Psoas muscle (tissue), 8 donors: ENCODE measurements around the gene PPP2R2C. TPM values are rescaled to one million over a fixed set of nuclear protein-coding genes. Genes with fewer than 3 reads are reported as not detected.

Experiments used
- ATAC-seq, 4 donors: fragments of 200-7000 bp; cut with Tn5 transposase; one replicate each; pipeline ENCODE4 v1.9.1; 2020; ENCODE audit warnings: moderate library complexity in 3 of 4, mild to moderate bottlenecking in 2 of 4
- DNase-seq, 2 donors: peaks; one replicate each; pipeline ENCODE4 v3.0.0-alpha.2; 2020
- H3K27ac ChIP-seq: fragments of 200-600 bp; one replicate; pipeline ENCODE4 v1.8.0; 2022
- H3K27me3 ChIP-seq, 3 donors: fragments of 200-600 bp in 1 of 3; one replicate each; pipeline versions ENCODE4 v1.6.1 to v1.8.0; 2013 to 2022; ENCODE audit warnings: low read length in 2 of 3, mild to moderate bottlenecking in 2 of 3, moderate library complexity in 1 of 3; ENCODE audit not compliant: insufficient read depth in 3 of 3
- H3K36me3 ChIP-seq, 2 donors: fragments of 200-600 bp in 1 of 2; one replicate each; pipeline versions ENCODE4 v1.6.1 to v1.8.0; 2013 to 2022; ENCODE audit warnings: low read depth in 1 of 2, mild to moderate bottlenecking in 1 of 2, moderate library complexity in 1 of 2; ENCODE audit not compliant: insufficient read depth in 1 of 2
- H3K4me1 ChIP-seq: fragments of 200-600 bp; one replicate; pipeline ENCODE4 v1.8.0; 2022
- H3K4me3 ChIP-seq: fragments of 200-600 bp; one replicate; pipeline ENCODE4 v1.8.0; 2022; ENCODE audit warnings: mild to moderate bottlenecking
- H3K9me3 ChIP-seq: fragments of 200-600 bp; one replicate; pipeline ENCODE4 v1.8.0; 2022
- WGBS, 3 donors: extraction: QIAGEN DNeasy Blood & Tissue Kit; methylation state at CpG; one replicate each; pipeline versions ENCODE4 v1.1.6 to v1.1.7; 2013; 5-methylcytosine and 5-hydroxymethylcytosine counted together
- intact Hi-C, 2 donors: fragments of 100-400 bp; cut with DNase I; formaldehyde crosslinking; loops; one replicate each; pipeline versions ENCODE4 v1.11.0 to v1.14.2; 2022
- polyA plus RNA-seq, 3 donors: library from polyadenylated mRNA; stranded (reverse); fragments of 200-250 nt; gene quantifications; one replicate each; pipeline ENCODE4 v1.2.3, GENCODE V29; 2013
- total RNA-seq, 4 donors: library from RNA; stranded (reverse); fragmentation: NEBNext Ultra II Directional in 2 of 4; extraction: Animal tissue kit (Norgen Biotek cat#: 25700) in 2 of 4; gene quantifications; one replicate each; pipeline versions ENCODE4 v1.2.1 to v1.2.4, GENCODE V29; 2021 to 2023
- TF ChIP-seq, protein P1 (sequence below): fragments of 200-600 bp; IDR thresholded peaks from one replicate; pipeline ENCODE4 v1.8.0; 2022; ENCODE audit warnings: antibody characterized with exemption
- donor health status: healthy with polysubstance abuse.
- donor health status: DM: no; HTN: no; CAD: no; lungs with moderate emphysema.
- donor health status: Bipolar disorder and iron deficiency.
- donor health status: healthy.
- donor health status: DM: yes; HTN: yes; CAD: no.
- donor health status: DM: no; HTN: no; CAD: no.
- donor health status: DM: no; HTN: no; CAD: no.
- donor health status: DM: yes; HTN: yes; CAD: no.

PPP2R2C gene
- total and polyA plus RNA-seq, 7 donors: 0.08 to 3.2 (median 1.2) TPM

DNA sequence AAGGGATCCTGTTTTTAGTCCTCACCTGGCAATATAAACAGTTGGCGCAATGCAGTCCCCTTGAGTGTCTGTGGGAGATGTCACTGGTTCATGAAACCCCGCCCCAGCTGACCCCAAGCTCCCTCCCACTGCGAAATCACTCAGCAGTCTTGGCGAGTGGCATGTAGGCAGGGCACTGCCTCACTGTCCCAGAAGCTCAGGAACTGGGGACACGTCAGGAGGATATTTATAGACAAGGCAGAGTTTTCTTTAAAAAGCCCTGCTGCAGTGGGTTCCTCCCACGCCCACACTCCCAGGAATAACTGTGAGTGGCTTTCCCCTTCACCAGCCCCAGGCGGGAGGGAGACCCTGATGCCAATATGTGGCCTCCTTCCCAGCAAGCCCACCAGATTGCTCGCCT is 44.3 kb upstream of the PPP2R2C start:
- no peak for DNase-seq
- Histone ChIP-seq H3K27ac (no peak overlapping the region), H3K4me3 (no peak overlapping the region), H3K27me3 (peaks cover 0 to 4% (median 0%) of the 10 kb centered on the region in 3 donors), H3K4me1 (no peaks in the 10 kb centered on the region), H3K9me3 (no peaks in the 10 kb centered on the region), H3K36me3 (no peaks in the 10 kb centered on the region)
- ATAC-seq: no peak
- intact Hi-C loops: no loop called here
- whole genome bisulfite sequencing, 3 donors: 57 to 68% (median 58%) methylated on average over 8 of the region's 8 CpGs
- TF ChIP-seq, protein P1, sequence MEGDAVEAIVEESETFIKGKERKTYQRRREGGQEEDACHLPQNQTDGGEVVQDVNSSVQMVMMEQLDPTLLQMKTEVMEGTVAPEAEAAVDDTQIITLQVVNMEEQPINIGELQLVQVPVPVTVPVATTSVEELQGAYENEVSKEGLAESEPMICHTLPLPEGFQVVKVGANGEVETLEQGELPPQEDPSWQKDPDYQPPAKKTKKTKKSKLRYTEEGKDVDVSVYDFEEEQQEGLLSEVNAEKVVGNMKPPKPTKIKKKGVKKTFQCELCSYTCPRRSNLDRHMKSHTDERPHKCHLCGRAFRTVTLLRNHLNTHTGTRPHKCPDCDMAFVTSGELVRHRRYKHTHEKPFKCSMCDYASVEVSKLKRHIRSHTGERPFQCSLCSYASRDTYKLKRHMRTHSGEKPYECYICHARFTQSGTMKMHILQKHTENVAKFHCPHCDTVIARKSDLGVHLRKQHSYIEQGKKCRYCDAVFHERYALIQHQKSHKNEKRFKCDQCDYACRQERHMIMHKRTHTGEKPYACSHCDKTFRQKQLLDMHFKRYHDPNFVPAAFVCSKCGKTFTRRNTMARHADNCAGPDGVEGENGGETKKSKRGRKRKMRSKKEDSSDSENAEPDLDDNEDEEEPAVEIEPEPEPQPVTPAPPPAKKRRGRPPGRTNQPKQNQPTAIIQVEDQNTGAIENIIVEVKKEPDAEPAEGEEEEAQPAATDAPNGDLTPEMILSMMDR: no peak

DNA sequence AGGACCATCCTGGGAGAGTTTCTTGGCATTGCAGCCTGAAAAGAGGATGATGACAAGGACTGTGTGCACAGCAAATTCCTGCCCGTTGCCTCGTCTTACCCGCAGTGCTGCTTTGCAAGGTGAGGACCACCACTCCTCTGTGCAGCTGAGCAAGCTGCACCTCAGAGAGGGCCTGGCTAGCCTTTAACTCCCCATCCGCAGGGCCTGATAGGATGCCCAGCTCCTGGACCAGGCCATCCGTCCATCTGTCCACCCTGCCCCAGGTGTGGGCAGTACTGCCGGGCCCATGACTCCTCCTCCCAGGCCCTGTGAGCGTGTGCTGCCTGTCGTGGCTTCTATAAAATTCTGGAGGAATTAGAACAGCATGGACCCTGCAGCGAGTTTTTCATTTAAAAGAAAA is 43.9 kb upstream of the PPP2R2C start:
- TF ChIP-seq, protein P1: no peak
- Histone ChIP-seq H3K4me3 (no peak overlapping the region), H3K4me1 (no peaks in the 10 kb centered on the region), H3K27ac (no peak overlapping the region), H3K36me3 (no peaks in the 10 kb centered on the region), H3K9me3 (no peaks in the 10 kb centered on the region), H3K27me3 (peaks cover 0 to 4% (median 0%) of the 10 kb centered on the region in 3 donors)
- ATAC-seq (no peak), DNase-seq (no peak)
- intact Hi-C loops: no loop called here
- 66 to 73% (median 67%) methylated on average over 9 of the region's 9 CpGs for WGBS, 3 donors

DNA sequence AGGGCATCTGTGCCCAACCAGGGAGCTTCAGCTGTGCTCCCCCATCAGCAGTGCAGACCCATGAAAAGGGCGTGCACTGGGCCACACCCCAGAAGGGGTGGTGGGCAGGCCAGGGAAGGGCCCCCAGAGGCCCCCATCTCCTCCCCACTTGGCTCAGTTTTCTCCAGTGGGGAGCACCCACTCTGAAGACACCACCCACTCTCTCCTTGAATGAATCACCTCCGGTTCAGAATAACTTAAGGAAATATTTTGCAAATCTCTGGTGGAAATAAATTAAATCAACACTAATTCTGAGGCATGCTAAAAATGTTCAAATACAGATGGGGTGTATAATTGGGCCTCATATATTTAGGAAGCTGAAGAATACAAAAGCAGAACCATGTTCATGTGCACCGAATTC is 41.3 kb upstream of the PPP2R2C start:
- Histone ChIP-seq H3K36me3 (no peaks in the 10 kb centered on the region), H3K4me3 (no peak overlapping the region), H3K27me3 (no peaks in the 10 kb centered on the region), H3K9me3 (no peaks in the 10 kb centered on the region), H3K27ac (no peak overlapping the region), H3K4me1 (no peaks in the 10 kb centered on the region)
- intact Hi-C loops: no loop called here
- DNase-seq (no peak), ATAC-seq (no peak)
- WGBS, 3 donors: 58 to 86% (median 76%) methylated on average over 3 of the region's 3 CpGs
- TF ChIP-seq, protein P1: no peak

DNA sequence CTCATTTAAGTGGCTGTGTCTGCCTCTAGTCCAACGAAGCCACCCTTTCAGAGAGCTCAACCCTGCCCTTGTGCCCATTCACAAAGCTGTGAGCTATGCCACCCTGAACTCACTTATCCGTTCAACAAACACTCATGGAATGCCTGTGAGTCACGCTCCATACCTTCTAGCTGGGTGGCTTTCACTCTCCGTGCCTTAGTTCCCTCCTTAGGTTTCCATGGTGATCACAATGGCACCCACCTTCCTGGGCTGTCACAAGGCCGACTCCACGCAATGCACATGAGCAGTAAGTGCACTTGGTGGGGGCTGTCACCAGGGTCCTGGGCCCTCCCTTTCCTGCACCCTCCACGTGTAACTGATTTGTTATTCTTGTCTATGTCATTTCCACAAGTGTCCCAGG is 37.2 kb upstream of the PPP2R2C start:
- Histone ChIP-seq H3K27me3 (no peaks in the 10 kb centered on the region), H3K4me1 (no peaks in the 10 kb centered on the region), H3K4me3 (no peak overlapping the region), H3K9me3 (peaks cover 6% of the 10 kb centered on the region), H3K36me3 (no peaks in the 10 kb centered on the region), H3K27ac (no peak overlapping the region)
- DNase-seq: no peak
- intact Hi-C loops: no loop called here
- WGBS, 3 donors: 60 to 64% (median 64%) methylated on average over 7 of the region's 7 CpGs
- TF ChIP-seq, protein P1: no peak
- ATAC-seq: no peak

DNA sequence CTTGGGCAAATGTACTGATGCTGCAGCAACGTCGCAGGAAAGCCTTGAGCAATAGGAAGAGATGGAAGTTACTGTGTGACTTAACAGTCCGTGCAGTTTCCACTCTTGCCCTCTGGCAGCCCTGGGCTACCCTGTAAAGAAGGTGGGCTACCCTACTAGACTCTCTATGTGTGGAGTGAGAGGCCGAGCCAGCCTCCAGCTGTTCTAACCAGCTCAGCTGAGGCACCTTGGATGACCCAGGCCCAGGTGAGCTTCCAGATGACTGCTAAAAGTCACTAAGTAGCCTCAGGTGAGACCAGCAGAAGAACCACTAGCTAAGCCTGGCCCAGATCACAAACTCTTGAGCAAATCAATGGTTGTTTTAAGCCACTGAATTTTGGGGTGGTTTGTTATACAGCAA is 34.9 kb upstream of the PPP2R2C start:
- Histone ChIP-seq H3K4me3 (no peak overlapping the region), H3K9me3 (peaks cover 6% of the 10 kb centered on the region), H3K36me3 (no peaks in the 10 kb centered on the region), H3K27ac (no peak overlapping the region), H3K27me3 (no peaks in the 10 kb centered on the region), H3K4me1 (no peaks in the 10 kb centered on the region)
- no peak for ATAC-seq
- TF ChIP-seq, protein P1: no peak
- 82 to 89% (median 83%) methylated on average over 4 of the region's 4 CpGs for WGBS, 3 donors
- DNase-seq: no peak
- intact Hi-C loops: no loop called here
